GM18511 (cell line): ENCODE results near the gene POLA2.
A peak's percentile ranks its signal among the peaks of the same experiment; 100 is the strongest.
"Not testable (repeated sequence)": the region's sequence is repeated elsewhere in the genome, so short reads cannot be mapped to it uniquely, and the experiment has no call there.

Source experiments
- ATAC-seq: cut with Tn5 transposase; IDR thresholded peaks from one replicate; pipeline ENCODE4 v1.9.1; 2021; ENCODE audit warnings: mild to moderate bottlenecking, moderate library complexity; ENCODE audit not compliant: unreplicated experiment

POLA2 gene

GRCh38 chr11:65241134-65241533 is 20.6 kb upstream of the POLA2 start:
- no peak for ATAC-seq

GRCh38 chr11:65241692-65242091 is 20.1 kb upstream of the POLA2 start:
- ATAC-seq, result no peak

GRCh38 chr11:65242389-65242788 is 19.4 kb upstream of the POLA2 start:
- no peak for ATAC-seq

GRCh38 chr11:65243797-65244196 is 18.0 kb upstream of the POLA2 start:
- ATAC-seq, result no peak

DNA sequence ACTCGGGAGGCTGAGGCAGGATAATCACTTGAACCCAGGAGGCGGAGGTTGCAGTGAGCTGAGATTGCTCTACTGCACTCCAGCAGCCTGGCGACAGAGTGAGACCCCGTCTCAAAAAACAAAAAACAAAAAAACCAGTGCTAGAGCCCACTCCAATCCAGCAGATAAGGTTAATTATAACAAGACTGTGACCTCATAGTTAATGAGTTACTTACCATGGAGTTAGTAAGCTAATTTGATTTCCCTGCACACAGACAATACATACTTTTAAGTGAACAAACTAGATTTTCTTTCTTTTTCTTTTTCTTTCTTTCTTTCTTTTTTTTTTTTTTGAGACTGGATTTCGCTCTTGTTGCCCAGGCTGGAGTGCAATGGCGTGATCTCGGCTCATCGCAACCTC is 16.7 kb upstream of the POLA2 start:
- ATAC-seq, result not testable (repeated sequence)

GRCh38 chr11:65246506-65246905 is 15.3 kb upstream of the POLA2 start:
- no peak for ATAC-seq

DNA sequence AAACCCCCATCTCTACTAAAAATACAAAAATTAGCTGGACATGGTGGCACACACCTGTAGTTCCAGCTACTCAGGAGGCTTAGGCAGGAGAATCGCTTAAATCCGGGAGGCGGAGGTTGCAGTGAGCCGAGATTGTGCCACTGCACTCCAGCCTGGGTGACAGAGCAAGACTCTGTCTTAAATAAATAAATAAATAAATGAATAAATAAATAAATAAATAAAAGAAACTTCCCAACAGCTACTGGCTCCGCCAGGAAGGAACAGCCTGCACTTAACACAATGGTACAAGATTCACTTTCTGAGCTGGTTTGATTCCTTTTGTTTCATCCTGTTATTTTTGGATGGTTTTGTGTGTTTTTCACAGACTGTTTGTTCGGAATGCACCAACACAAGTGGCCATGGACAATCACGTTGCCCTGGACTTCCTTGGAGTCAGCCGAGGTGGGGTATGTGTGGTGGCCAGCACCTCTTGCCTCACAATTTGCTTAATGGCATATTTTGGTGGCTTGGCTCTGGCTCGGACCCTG is 13.5 kb upstream of the POLA2 start:
- not testable (repeated sequence) for ATAC-seq

DNA sequence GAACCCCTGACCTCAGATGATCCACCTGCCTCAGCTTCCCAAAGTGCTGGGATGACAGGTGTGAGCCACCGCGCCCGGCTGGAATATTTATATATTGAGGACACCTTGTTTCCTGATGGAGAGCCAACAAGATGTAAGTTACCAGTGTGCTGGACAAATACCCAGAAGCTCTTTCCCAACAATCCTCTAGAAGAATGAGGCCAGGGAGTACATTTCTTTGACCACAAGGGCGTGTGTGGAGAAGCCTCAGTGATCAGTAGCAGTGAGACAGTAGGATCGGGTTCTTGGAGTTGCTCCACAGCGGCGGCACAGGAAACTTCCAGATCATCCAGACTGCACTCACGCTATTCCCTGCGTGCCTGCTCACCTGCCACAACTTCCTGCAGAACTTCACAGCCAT is 10.3 kb upstream of the POLA2 start:
- no peak for ATAC-seq

DNA sequence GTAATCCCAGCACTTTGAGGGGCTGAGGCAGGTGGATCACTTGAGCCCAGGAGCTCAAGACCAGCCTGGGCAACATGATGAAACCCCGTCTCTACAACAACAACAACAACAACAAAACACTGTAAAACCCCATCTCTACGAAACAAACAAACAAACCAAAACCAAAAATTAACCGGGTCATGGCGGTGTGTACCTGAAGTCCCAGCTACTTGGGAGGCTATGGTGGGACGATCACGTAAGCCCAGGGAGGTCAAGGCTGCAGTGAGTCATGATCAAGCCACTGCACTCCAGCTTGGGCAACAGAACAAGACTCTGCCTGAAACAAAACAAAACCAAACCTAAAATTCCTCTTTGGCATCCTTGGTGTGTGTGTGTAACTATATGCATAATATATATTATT is 7.0 kb upstream of the POLA2 start:
- ATAC-seq, result no peak

- no peak for ATAC-seq
Measured at GRCh38 chr11:65258988-65259387, 2.8 kb upstream of the POLA2 start.

GRCh38 chr11:65260302-65260701 is 1.5 kb upstream of the POLA2 start:
- ATAC-seq, result no peak

- peak; percentile 23 for ATAC-seq
Measured at GRCh38 chr11:65260756-65261590, 789 bp upstream of the POLA2 start.

GRCh38 chr11:65262381-65262680 is 569 bp downstream of the POLA2 start:
- no peak for ATAC-seq

GRCh38 chr11:65262776-65263175 is 1.0 kb downstream of the POLA2 start:
- no peak for ATAC-seq

- ATAC-seq, result not testable (repeated sequence)
Measured at GRCh38 chr11:65264747-65265146, 3.0 kb downstream of the POLA2 start.

- no peak for ATAC-seq
Measured at GRCh38 chr11:65266210-65266609, 4.4 kb downstream of the POLA2 start.

DNA sequence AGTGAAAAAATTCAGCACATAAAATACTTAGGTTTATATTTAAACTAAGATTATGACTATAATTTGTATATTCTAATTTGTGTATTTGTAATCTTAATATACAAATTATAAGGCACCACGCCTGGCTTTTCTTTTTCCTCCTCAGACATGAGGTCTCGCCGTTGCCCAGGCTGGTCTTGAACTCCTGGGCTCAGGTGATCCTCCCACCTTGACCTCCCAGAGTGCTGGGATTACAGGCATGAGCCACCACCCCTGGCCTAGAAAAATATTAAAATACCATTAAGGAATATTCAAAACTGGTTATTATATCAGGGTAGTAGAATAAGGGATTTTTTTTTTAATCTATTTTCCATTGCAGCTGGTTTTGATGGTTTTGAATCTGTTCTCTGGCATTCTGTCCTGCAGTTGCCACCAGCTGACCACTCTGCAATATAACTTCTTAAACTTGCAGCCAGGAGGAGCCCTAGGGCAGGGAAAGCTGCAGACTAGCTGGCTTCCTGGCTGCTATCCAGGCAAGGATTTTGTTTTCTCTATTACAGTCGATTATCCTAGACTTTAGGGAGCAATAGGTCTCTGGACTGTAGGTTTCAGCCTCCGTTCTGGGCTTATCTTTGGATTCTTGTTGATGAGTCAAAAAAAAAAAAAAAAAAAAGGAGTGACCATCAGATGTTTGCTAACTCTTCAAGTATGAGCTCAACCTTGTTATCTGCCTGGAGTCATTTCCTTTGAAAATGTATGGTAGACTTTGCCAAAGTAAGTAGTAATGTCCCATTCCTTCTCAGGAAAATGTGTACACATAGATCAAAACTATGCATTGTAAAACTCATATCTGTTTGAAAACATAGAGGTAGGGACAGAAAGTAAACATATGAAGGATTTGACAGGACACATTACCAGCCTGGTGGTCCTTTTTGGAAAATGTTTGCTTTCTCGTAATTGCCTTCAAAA is 13.2 kb downstream of the POLA2 start:
- ATAC-seq, result no peak

DNA sequence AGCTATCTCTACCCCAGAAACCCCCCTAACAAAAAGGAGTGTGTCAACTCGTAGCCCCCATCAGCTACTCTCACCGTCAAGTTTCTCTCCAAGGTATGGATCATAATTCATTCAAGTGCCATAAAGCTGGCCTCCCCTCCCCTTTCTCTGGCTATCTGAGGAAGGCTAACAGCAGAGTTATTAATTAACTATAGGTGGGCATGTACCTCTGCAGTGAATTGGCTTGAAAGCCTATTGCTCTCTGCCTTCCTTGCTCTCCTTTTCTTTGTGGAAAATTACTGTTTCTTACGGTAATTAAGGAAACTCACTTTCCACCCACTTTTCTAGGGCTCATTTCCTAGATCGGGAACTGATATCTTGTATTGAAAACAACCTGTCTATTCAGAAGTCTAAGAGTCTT is 14.1 kb downstream of the POLA2 start:
- ATAC-seq, result no peak

DNA sequence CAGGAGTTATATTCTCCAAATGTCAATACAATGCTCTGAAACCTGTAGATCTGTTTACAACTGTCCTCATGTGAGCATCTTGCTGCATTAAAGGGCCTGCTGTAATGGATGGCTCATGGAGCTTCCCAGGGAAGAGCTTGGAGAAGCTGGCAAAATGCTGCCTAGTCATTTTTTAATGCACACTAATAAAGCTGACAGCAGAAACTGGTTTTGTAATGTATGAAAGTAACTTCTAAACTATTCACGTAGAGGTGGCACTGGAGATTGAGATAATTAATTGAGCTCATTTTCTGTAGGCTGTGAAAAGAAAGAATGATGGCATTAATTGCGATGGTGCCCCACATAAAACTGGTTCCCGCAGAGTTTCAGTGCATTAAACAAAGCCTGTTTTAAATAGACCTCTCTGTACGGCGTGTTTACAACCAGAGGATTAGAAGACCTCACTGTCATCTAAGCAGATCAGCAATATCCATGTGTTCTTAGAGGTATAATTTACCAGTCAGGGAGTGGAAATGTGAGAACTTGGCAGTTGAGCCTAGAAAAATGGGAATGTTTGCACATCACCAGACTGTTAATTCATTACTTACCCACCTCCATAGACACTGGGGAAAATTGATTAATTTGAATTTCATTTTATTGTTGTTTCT is 16.0 kb downstream of the POLA2 start:
- ATAC-seq, result no peak

DNA sequence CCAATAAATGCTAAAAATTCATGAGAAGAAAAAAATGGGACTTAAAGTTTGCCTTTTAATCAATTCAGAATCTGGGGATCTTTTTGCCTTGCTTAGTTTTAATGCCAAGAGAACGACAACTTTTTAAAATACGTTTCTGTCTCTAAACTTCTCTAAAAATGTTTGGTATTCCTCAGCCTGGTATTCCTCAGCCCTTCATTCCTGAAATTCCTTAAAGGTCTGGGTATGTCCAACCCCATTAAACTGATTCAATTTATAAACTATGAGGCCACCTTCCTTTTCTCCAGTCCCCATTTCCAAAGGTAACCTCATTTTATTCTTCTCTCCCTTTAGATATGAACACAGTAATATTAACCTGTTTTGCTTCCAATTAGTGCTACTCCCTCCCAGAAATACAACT is 16.6 kb downstream of the POLA2 start:
- ATAC-seq, result no peak

DNA sequence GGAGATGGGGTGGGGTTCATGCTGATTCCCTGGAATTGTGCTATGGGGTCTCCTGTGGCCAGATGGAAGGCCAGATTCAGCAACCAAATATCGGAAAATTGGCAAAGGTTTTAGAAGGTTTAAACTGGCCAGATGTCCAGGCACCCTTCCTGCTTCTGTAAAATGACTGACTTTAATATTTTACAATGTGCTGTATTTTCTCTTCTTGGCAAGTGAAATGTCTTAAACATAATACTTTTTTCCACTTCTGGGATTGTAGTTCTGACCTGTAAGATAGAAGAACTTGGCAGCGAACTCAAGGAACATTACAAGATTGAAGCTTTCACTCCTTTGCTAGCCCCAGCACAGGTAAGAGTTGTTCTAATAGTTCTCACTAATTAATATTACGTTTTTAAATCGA is 17.5 kb downstream of the POLA2 start:
- no peak for ATAC-seq
